ENCODE measurements around the gene AACS. TPM values are rescaled to one million over a fixed set of nuclear protein-coding genes. Genes with fewer than 3 reads are reported as not detected.

AACS gene
- 10 to 100 TPM; 24.3 to 26.9 TPM for polyA plus RNA-seq

DNA sequence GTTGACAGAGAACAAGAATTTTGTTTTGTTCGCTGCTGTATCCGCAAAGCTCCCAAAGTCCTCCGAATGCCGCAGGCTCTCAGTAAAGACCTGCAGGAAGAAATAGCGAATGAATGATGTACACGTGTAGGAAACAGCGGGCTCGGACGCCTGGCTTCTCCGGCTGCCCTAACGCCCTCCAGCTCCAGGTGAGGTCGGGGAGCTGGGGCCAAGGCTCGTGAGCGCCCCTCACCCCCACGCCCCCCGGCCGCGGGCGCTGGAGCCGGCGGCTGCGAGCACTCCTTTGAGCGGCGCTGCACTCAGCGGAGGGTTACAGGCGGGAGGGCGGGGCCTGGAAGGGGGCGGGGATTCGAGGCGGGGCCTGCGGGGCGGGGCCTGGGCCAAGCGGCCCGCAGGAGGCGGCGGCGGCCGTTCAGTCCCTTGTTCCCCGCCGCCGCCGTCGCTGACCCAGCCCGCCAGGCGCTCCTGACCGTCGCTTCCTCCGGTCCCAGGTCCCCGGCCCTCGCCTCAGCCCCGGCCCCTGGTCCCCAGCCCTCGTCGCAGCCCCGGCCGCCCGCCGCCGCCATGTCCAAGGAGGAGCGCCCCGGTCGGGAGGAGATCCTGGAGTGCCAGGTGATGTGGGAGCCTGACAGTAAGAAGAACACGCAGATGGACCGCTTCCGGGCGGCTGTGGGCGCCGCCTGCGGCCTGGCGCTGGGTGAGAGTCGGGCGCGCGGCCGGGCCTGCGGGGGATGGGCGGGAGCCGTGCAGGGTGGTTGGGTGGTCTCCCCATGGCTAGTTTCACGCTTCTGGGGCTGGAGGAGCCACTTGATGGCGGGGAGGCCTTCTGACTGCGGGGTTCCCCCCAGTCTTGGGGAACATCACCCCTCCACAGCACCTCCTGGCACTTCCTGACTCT is at the start of gene AACS:
Gene AACS, plus strand, starts transcription at position 415 of the 898 bp plus-strand sequence. Its CDS starts 150 bp downstream, at position 565.
- Histone ChIP-seq H3K4me3 (ENCODE audit: low read depth in 1 of 2, low read length in 2 of 2) (peak within 1 kb of the TSS; percentile 79 to 83), H3K27ac (ENCODE audit: low read depth in 2 of 2, low read length in 1 of 2) (peak within 1 kb of the TSS; percentile 53 to 65)
- 0% methylated on average over 69 to 80 of the region's 80 CpGs for WGBS, 2 donors

DNA sequence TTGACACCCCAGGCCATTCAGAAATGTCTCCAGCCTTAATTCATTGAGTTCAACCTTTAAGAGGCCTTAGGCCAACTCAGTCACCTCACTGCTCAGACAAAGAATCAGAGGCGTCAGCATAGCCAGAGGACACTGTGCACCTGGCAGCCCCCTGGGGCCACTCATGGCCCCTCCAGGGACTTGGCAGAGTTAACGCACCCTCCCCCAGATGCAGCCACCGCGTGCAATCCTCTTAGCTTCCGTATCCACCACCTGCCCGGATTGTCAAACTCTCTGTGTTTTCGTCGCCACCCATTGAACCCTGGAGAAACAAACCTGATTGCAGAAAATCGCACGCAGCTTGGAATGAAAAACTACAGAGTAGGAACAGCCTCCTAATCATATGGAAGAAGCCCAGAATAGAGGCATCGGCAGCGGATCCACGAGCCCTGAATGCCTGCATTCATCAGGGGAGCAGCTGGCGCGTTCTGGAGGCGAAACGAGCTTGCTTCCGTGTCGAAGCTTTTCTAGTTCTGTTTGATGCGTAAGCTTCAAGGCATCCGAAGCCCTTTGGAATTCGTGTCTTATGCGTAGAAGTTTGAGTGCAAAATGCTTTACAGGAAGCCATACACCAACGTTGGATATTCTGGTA is 49.4 kb upstream of the AACS start:
- Histone ChIP-seq H3K36me3 (ENCODE audit: control insufficient read depth in 2 of 2, insufficient read depth in 2 of 2, low read length in 1 of 2) (peaks cover 0 to 35% of the 10 kb centered on the region in 2 donors), H3K27me3 (ENCODE audit: control insufficient read depth in 1 of 2, insufficient read depth in 2 of 2, low read length in 2 of 2) (no peaks in the 10 kb centered on the region), H3K4me3 (ENCODE audit: low read depth in 1 of 2, low read length in 2 of 2) (no peak overlapping the region), H3K27ac (ENCODE audit: low read depth in 2 of 2, low read length in 1 of 2) (no peak overlapping the region), H3K9me3 (ENCODE audit: control insufficient read depth in 2 of 2, insufficient read depth in 1 of 2, low read depth in 1 of 2, low read length in 1 of 2) (no peaks in the 10 kb centered on the region), H3K4me1 (ENCODE audit: control insufficient read depth in 2 of 2, insufficient read depth in 2 of 2, low read length in 1 of 2) (no peaks in the 10 kb centered on the region)
- WGBS, 2 donors, result 91 to 94% methylated on average over 24 of the region's 24 CpGs

More for the DNA sequence above, at the start of gene AACS:
- Histone ChIP-seq H3K27me3 (ENCODE audit: control insufficient read depth in 1 of 2, insufficient read depth in 2 of 2, low read length in 2 of 2) (no peaks in the 10 kb centered on the region), H3K36me3 (ENCODE audit: control insufficient read depth in 2 of 2, insufficient read depth in 2 of 2, low read length in 1 of 2) (peaks cover 0 to 9% of the 10 kb centered on the region in 2 donors), H3K4me1 (ENCODE audit: control insufficient read depth in 2 of 2, insufficient read depth in 2 of 2, low read length in 1 of 2) (peaks cover 3 to 12% of the 10 kb centered on the region in 2 donors), H3K9me3 (ENCODE audit: control insufficient read depth in 2 of 2, insufficient read depth in 1 of 2, low read depth in 1 of 2, low read length in 1 of 2) (no peaks in the 10 kb centered on the region)

DNA sequence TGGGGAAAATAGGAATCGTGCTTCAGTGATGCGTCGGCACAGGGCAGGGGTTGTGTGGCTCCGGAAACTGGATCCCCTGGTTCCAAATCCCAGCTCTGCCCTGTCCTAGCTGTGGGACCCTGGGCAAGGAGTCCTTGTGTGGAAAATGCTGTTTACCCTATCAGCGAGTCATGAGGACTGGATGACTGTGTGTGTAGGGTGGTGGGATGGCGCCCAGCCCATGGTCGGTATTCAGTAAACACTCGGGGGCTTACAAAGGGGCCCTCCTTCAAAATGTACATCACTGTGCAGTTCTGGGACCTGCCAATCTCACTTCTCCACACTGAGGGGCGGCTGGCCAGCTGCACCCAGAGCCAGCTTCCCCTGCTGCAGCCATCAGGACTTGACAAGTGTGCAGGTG is 47.4 kb upstream of the AACS start:
- WGBS, 2 donors, result 91 to 93% methylated on average over 9 of the region's 9 CpGs
- H3K27ac ChIP-seq (ENCODE audit: low read depth in 2 of 2, low read length in 1 of 2), result no peak overlapping the region
- H3K27me3 ChIP-seq (ENCODE audit: control insufficient read depth in 1 of 2, insufficient read depth in 2 of 2, low read length in 2 of 2), result no peaks in the 10 kb centered on the region
- peaks cover 0 to 35% of the 10 kb centered on the region in 2 donors for H3K36me3 ChIP-seq (ENCODE audit: control insufficient read depth in 2 of 2, insufficient read depth in 2 of 2, low read length in 1 of 2)
- no peak overlapping the region for H3K4me3 ChIP-seq (ENCODE audit: low read depth in 1 of 2, low read length in 2 of 2)
- H3K9me3 ChIP-seq (ENCODE audit: control insufficient read depth in 2 of 2, insufficient read depth in 1 of 2, low read depth in 1 of 2, low read length in 1 of 2), result no peaks in the 10 kb centered on the region
- no peaks in the 10 kb centered on the region for H3K4me1 ChIP-seq (ENCODE audit: control insufficient read depth in 2 of 2, insufficient read depth in 2 of 2, low read length in 1 of 2)

- Histone ChIP-seq H3K9me3 (ENCODE audit: control insufficient read depth in 2 of 2, insufficient read depth in 1 of 2, low read depth in 1 of 2, low read length in 1 of 2) (no peaks in the 10 kb centered on the region), H3K4me1 (ENCODE audit: control insufficient read depth in 2 of 2, insufficient read depth in 2 of 2, low read length in 1 of 2) (no peaks in the 10 kb centered on the region), H3K4me3 (ENCODE audit: low read depth in 1 of 2, low read length in 2 of 2) (no peak overlapping the region), H3K27ac (ENCODE audit: low read depth in 2 of 2, low read length in 1 of 2) (no peak overlapping the region), H3K27me3 (ENCODE audit: control insufficient read depth in 1 of 2, insufficient read depth in 2 of 2, low read length in 2 of 2) (no peaks in the 10 kb centered on the region), H3K36me3 (ENCODE audit: control insufficient read depth in 2 of 2, insufficient read depth in 2 of 2, low read length in 1 of 2) (peaks cover 0 to 31% of the 10 kb centered on the region in 2 donors)
- WGBS, 2 donors, result 96 to 98% methylated on average over 11 of the region's 11 CpGs
Measured at GRCh38 chr12:125018356-125018755, 46.9 kb upstream of the AACS start.

DNA sequence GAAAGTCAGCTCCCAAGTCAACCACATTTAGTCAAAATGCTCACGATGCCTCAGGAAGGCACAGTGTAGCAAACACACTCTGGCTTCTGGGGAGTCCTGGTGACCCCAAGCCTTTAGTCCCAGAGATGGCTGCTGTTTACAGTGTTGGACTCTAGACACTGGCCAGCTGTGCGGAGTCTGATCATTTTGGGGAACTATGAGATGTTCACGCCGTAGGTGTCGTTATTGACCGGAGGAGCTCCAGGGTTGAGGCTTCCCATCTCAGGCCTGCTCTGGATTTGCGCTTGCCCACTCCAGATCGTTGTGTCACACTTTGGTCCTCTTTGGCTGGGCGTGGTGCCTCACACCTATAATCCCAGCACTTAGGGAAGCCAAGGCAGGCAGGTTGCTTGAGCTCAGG is 44.1 kb upstream of the AACS start:
- Histone ChIP-seq H3K4me1 (ENCODE audit: control insufficient read depth in 2 of 2, insufficient read depth in 2 of 2, low read length in 1 of 2) (no peaks in the 10 kb centered on the region), H3K36me3 (ENCODE audit: control insufficient read depth in 2 of 2, insufficient read depth in 2 of 2, low read length in 1 of 2) (peaks cover 0 to 13% of the 10 kb centered on the region in 2 donors), H3K4me3 (ENCODE audit: low read depth in 1 of 2, low read length in 2 of 2) (no peak overlapping the region), H3K9me3 (ENCODE audit: control insufficient read depth in 2 of 2, insufficient read depth in 1 of 2, low read depth in 1 of 2, low read length in 1 of 2) (no peaks in the 10 kb centered on the region), H3K27me3 (ENCODE audit: control insufficient read depth in 1 of 2, insufficient read depth in 2 of 2, low read length in 2 of 2) (no peaks in the 10 kb centered on the region), H3K27ac (ENCODE audit: low read depth in 2 of 2, low read length in 1 of 2) (no peak overlapping the region)
- WGBS, 2 donors, result 97 to 98% methylated on average over 9 of the region's 9 CpGs

DNA sequence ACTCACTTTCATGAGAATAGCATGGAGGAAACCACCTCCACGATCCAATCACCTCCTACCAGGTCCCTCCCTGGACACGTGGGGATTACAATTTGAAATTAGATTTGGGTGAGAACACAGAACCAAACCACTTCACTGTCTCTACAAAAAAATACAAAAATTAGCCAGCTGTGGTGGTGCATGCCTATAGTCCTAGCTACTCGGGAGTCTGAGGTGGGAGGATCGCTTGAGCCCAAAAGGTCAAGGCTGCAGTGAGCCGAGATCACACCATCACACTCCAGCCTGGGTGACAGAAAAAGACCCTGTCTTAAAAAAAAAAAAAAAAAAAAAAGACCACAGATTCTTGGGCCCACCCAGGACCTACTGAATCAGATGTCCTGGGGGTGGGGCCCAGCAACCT is 43.5 kb upstream of the AACS start:
- no peaks in the 10 kb centered on the region for H3K27me3 ChIP-seq (ENCODE audit: control insufficient read depth in 1 of 2, insufficient read depth in 2 of 2, low read length in 2 of 2)
- no peak overlapping the region for H3K4me3 ChIP-seq (ENCODE audit: low read depth in 1 of 2, low read length in 2 of 2)
- 85 to 90% methylated on average over 5 of the region's 5 CpGs for WGBS, 2 donors
- H3K36me3 ChIP-seq (ENCODE audit: control insufficient read depth in 2 of 2, insufficient read depth in 2 of 2, low read length in 1 of 2), result peaks cover 0 to 13% of the 10 kb centered on the region in 2 donors
- H3K9me3 ChIP-seq (ENCODE audit: control insufficient read depth in 2 of 2, insufficient read depth in 1 of 2, low read depth in 1 of 2, low read length in 1 of 2), result no peaks in the 10 kb centered on the region
- H3K27ac ChIP-seq (ENCODE audit: low read depth in 2 of 2, low read length in 1 of 2), result no peak overlapping the region
- H3K4me1 ChIP-seq (ENCODE audit: control insufficient read depth in 2 of 2, insufficient read depth in 2 of 2, low read length in 1 of 2), result no peaks in the 10 kb centered on the region

GRCh38 chr12:125023065-125023464 is 42.2 kb upstream of the AACS start:
- no peak overlapping the region for H3K4me3 ChIP-seq (ENCODE audit: low read depth in 1 of 2, low read length in 2 of 2)
- 98 to 99% methylated on average over 2 of the region's 2 CpGs for WGBS, 2 donors
- no peaks in the 10 kb centered on the region for H3K4me1 ChIP-seq (ENCODE audit: control insufficient read depth in 2 of 2, insufficient read depth in 2 of 2, low read length in 1 of 2)

GRCh38 chr12:125024949-125025563 is 40.2 kb upstream of the AACS start:
- Histone ChIP-seq H3K27me3 (ENCODE audit: control insufficient read depth in 1 of 2, insufficient read depth in 2 of 2, low read length in 2 of 2) (no peaks in the 10 kb centered on the region), H3K4me1 (ENCODE audit: control insufficient read depth in 2 of 2, insufficient read depth in 2 of 2, low read length in 1 of 2) (no peaks in the 10 kb centered on the region), H3K4me3 (ENCODE audit: low read depth in 1 of 2, low read length in 2 of 2) (no peak overlapping the region), H3K36me3 (ENCODE audit: control insufficient read depth in 2 of 2, insufficient read depth in 2 of 2, low read length in 1 of 2) (peaks cover 0 to 3% of the 10 kb centered on the region in 2 donors), H3K9me3 (ENCODE audit: control insufficient read depth in 2 of 2, insufficient read depth in 1 of 2, low read depth in 1 of 2, low read length in 1 of 2) (no peaks in the 10 kb centered on the region), H3K27ac (ENCODE audit: low read depth in 2 of 2, low read length in 1 of 2) (no peak overlapping the region)
- WGBS, 2 donors, result 95 to 96% methylated on average over 43 of the region's 43 CpGs

More at GRCh38 chr12:125023065-125023464, 42.2 kb upstream of the AACS start:
- Histone ChIP-seq H3K9me3 (ENCODE audit: control insufficient read depth in 2 of 2, insufficient read depth in 1 of 2, low read depth in 1 of 2, low read length in 1 of 2) (no peaks in the 10 kb centered on the region), H3K27ac (ENCODE audit: low read depth in 2 of 2, low read length in 1 of 2) (no peak overlapping the region), H3K27me3 (ENCODE audit: control insufficient read depth in 1 of 2, insufficient read depth in 2 of 2, low read length in 2 of 2) (no peaks in the 10 kb centered on the region), H3K36me3 (ENCODE audit: control insufficient read depth in 2 of 2, insufficient read depth in 2 of 2, low read length in 1 of 2) (peaks cover 0 to 7% of the 10 kb centered on the region in 2 donors)

GRCh38 chr12:125025606-125026235 is 39.5 kb upstream of the AACS start:
- H3K4me1 ChIP-seq (ENCODE audit: control insufficient read depth in 2 of 2, insufficient read depth in 2 of 2, low read length in 1 of 2), result no peaks in the 10 kb centered on the region
- WGBS, 2 donors, result 89 to 92% methylated on average over 9 of the region's 9 CpGs
- H3K27me3 ChIP-seq (ENCODE audit: control insufficient read depth in 1 of 2, insufficient read depth in 2 of 2, low read length in 2 of 2), result no peaks in the 10 kb centered on the region
- no peaks in the 10 kb centered on the region for H3K9me3 ChIP-seq (ENCODE audit: control insufficient read depth in 2 of 2, insufficient read depth in 1 of 2, low read depth in 1 of 2, low read length in 1 of 2)
- no peak overlapping the region for H3K27ac ChIP-seq (ENCODE audit: low read depth in 2 of 2, low read length in 1 of 2)
- H3K4me3 ChIP-seq (ENCODE audit: low read depth in 1 of 2, low read length in 2 of 2), result no peak overlapping the region
- H3K36me3 ChIP-seq (ENCODE audit: control insufficient read depth in 2 of 2, insufficient read depth in 2 of 2, low read length in 1 of 2), result peaks cover 0 to 3% of the 10 kb centered on the region in 2 donors

Data from esophagus (tissue), 2 donors.